Tibial artery (tissue), 4 donors: ENCODE results near the gene MRGPRF.
A peak's percentile ranks its signal among the peaks of the same experiment; 100 is the strongest.

Source experiments
- DNase-seq, 2 donors: peaks; one replicate each; pipeline ENCODE4 v3.0.0-alpha.2; 2019
- H3K27ac ChIP-seq, 2 donors: fragments of 200-600 bp; sonication (generic) in 1 of 2; 1 replicate in 1 of 2; 2 replicates in 1 of 2; pipeline ENCODE4 v1.5.1; 2018 to 2019; ENCODE audit warnings: mild to moderate bottlenecking in 1 of 2
- H3K27me3 ChIP-seq, 2 donors: fragments of 200-600 bp; sonication (generic) in 1 of 2; one replicate each; pipeline versions ENCODE4 v1.5.1 to v1.6.0; 2016 to 2019
- H3K36me3 ChIP-seq, 3 donors: fragments of 200-600 bp; sonication (generic) in 2 of 3; one replicate each; pipeline ENCODE4 v1.5.1; 2016 to 2019; ENCODE audit warnings: mild to moderate bottlenecking in 2 of 3
- H3K4me1 ChIP-seq, 4 donors: fragments of 200-600 bp; sonication (generic) in 2 of 4; 1 replicate in 3 of 4; 2 replicates in 1 of 4; pipeline ENCODE4 v1.5.1; 2016 to 2019
- H3K4me3 ChIP-seq, 2 donors: fragments of 200-600 bp; sonication (generic) in 1 of 2; 1 replicate in 1 of 2; 2 replicates in 1 of 2; pipeline ENCODE4 v1.5.1; 2018 to 2019; ENCODE audit warnings: mild to moderate bottlenecking in 2 of 2
- H3K9me3 ChIP-seq, 3 donors: fragments of 200-600 bp; sonication (generic) in 1 of 3; one replicate each; pipeline ENCODE4 v1.5.1; 2016 to 2019
- intact Hi-C: fragments of 100-400 bp; cut with DNase I; formaldehyde crosslinking; loops from one replicate; pipeline ENCODE4 v1.15.0; 2023; ENCODE audit warnings: low total_unique reads
- TF ChIP-seq, protein P1 (sequence below), 2 experiments: fragments of 200-600 bp in 1 of 2; fragments of 450-650 bp in 1 of 2; IDR thresholded peaks; one replicate each; pipeline ENCODE4 v1.5.1; 2017 to 2019; ENCODE audit warnings: antibody characterized with exemption in 2 of 2, mild to moderate bottlenecking in 1 of 2, moderate library complexity in 1 of 2

Gene MRGPRF

GRCh38 chr11:68959465-68960293 is 53.4 kb downstream of the MRGPRF start:
- DNase-seq = no peak
- Histone ChIP-seq H3K4me1 (peaks cover 0 to 8% (median 2%) of the 10 kb centered on the region in 4 donors), H3K27me3 (no peaks in the 10 kb centered on the region), H3K9me3 (no peaks in the 10 kb centered on the region), H3K4me3 (no peak overlapping the region), H3K36me3 (no peaks in the 10 kb centered on the region), H3K27ac (no peak overlapping the region)
- intact Hi-C loops = no loop called here
- TF ChIP-seq, protein P1, sequence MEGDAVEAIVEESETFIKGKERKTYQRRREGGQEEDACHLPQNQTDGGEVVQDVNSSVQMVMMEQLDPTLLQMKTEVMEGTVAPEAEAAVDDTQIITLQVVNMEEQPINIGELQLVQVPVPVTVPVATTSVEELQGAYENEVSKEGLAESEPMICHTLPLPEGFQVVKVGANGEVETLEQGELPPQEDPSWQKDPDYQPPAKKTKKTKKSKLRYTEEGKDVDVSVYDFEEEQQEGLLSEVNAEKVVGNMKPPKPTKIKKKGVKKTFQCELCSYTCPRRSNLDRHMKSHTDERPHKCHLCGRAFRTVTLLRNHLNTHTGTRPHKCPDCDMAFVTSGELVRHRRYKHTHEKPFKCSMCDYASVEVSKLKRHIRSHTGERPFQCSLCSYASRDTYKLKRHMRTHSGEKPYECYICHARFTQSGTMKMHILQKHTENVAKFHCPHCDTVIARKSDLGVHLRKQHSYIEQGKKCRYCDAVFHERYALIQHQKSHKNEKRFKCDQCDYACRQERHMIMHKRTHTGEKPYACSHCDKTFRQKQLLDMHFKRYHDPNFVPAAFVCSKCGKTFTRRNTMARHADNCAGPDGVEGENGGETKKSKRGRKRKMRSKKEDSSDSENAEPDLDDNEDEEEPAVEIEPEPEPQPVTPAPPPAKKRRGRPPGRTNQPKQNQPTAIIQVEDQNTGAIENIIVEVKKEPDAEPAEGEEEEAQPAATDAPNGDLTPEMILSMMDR (IDR thresholded peaks at IDR 0.05) = no peak

DNA sequence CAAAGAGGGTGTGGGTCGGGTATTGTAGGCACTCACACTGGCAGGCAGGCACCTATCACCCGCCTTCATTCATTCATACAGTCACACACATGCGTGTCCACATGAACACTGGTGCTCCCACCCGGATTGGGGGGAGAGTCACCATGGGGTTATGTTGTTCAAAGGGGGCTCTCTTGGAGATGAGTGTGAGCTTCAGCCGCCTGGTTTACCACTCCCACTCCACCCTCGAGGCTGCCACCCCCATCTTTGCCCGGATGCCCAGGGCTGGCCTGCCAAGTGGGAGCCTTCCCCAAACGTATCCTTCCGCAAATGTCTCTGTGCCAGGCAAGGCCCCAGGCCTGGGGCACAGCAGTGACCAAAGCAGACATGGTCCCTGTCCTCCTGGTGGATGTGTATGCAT is 54.8 kb downstream of the MRGPRF start:
- intact Hi-C loops = no loop called here
- Histone ChIP-seq H3K4me1 (peaks cover 0 to 8% (median 2%) of the 10 kb centered on the region in 4 donors), H3K36me3 (no peaks in the 10 kb centered on the region)

DNA sequence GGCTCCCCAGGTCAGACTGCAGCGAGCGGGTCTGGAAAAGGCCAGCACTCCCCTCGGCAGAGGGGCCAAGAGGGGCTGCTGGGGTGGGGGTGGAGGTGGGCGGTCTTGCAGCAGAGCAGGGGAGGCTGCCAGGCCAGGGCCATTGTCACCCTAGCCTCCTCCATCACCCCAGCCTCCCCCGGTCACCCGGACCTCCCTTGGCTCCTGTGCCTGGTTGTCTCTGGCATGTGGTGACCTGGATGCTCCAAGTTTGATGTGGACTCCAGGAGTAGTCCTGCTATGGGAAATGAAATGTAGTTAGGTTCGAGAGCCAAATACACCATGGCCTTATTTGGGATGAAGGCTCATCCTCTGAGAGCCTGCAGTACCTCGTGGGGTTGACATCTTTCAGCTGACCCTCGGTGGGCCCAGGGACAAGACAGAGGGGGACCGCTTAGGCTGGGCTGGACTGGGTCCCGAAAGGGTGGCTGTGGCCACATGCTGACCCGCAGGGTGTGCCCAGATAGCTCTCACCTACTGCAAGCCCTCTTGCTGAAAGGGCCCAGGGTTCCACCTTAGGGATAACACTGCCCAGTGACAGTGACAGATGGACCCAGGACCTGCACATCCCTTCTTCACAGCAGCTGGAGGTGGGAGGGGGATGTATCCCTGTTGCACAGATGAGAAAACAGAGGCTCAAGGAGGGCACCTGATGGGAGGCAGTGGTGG is 56.3 kb downstream of the MRGPRF start:
- peaks cover 0 to 8% (median 2%) of the 10 kb centered on the region in 4 donors for H3K4me1 ChIP-seq
- H3K36me3 ChIP-seq = no peaks in the 10 kb centered on the region
- no peaks in the 10 kb centered on the region for H3K9me3 ChIP-seq
- no peak overlapping the region for H3K4me3 ChIP-seq
- intact Hi-C loops = no loop called here
- TF ChIP-seq, protein P1 (IDR thresholded peaks at IDR 0.05) = no peak
- no peaks in the 10 kb centered on the region for H3K27me3 ChIP-seq
- no peak overlapping the region for H3K27ac ChIP-seq
- no peak for DNase-seq

More for the DNA sequence above, 54.8 kb downstream of the MRGPRF start:
- TF ChIP-seq, protein P1 (IDR thresholded peaks at IDR 0.05) = no peak
- Histone ChIP-seq H3K27me3 (no peaks in the 10 kb centered on the region), H3K4me3 (no peak overlapping the region), H3K27ac (no peak overlapping the region), H3K9me3 (no peaks in the 10 kb centered on the region)
- DNase-seq = no peak

DNA sequence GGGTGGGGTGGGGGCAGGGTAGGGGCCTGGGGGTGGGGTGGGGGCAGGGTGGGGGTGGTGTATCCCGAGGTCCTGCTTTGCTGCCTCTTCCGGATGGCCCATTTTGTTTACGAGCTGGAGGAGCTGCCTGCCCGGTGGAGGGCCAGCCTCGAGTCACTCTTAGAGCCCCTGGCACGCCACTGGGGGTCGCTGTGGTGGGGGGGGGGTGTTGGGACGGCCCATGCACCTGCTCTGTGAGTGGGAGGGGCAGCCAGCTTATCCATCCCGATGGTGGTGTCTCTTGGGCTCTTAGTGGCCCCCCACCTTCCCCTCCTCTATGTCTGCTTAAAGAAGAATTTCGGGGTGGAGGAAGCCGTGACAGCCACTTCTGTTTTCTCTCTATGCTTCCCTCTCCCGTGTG is 56.9 kb downstream of the MRGPRF start:
- TF ChIP-seq, protein P1 (IDR thresholded peaks at IDR 0.05) = peak in 1 of 2 experiments; percentile 17
- intact Hi-C loops = no loop called here

GRCh38 chr11:68955607-68955958 is 57.5 kb downstream of the MRGPRF start:
- no peak overlapping the region for H3K4me3 ChIP-seq
- H3K27ac ChIP-seq = no peak overlapping the region
- intact Hi-C loops = no loop called here

More for the DNA sequence above, 56.9 kb downstream of the MRGPRF start:
- no peak overlapping the region for H3K27ac ChIP-seq
- no peak overlapping the region for H3K4me3 ChIP-seq
- no peaks in the 10 kb centered on the region for H3K27me3 ChIP-seq
- H3K36me3 ChIP-seq = no peaks in the 10 kb centered on the region
- H3K9me3 ChIP-seq = no peaks in the 10 kb centered on the region
- H3K4me1 ChIP-seq = peaks cover 0 to 8% (median 2%) of the 10 kb centered on the region in 4 donors
- DNase-seq = peak in 1 of 2 donors; percentile 62

More at GRCh38 chr11:68955607-68955958, 57.5 kb downstream of the MRGPRF start:
- peak in 1 of 2 donors; percentile 60 for DNase-seq
- Histone ChIP-seq H3K27me3 (no peaks in the 10 kb centered on the region), H3K9me3 (no peaks in the 10 kb centered on the region), H3K36me3 (no peaks in the 10 kb centered on the region), H3K4me1 (peaks cover 0 to 8% (median 2%) of the 10 kb centered on the region in 4 donors)
- TF ChIP-seq, protein P1 (IDR thresholded peaks at IDR 0.05) = no peak
